Left lung (tissue), 10 donors: ENCODE data around the gene ZCCHC24. TPM values are rescaled to one million over a fixed set of nuclear protein-coding genes. Genes with fewer than 3 reads are reported as not detected.
A peak's percentile ranks its signal among the peaks of the same experiment; 100 is the strongest.

Experiments
- ATAC-seq: fragments of 200-7000 bp; cut with Tn5 transposase; one replicate; pipeline ENCODE4 v1.9.1; 2020; ENCODE audit warnings: moderate library complexity
- DNase-seq, 4 donors: peaks; one replicate each; pipeline ENCODE4 v3.0.0-alpha.2; 2013 to 2020
- H3K27ac ChIP-seq, 2 donors: fragments of 200-600 bp; sonication (generic) in 1 of 2; one replicate each; pipeline versions ENCODE4 v1.5.0 to v1.8.0; 2020 to 2021
- H3K27me3 ChIP-seq, 2 donors: fragments of 200-600 bp; sonication (generic) in 1 of 2; one replicate each; pipeline versions ENCODE4 v1.5.0 to v1.8.0; 2020 to 2021
- H3K36me3 ChIP-seq, 2 donors: fragments of 200-600 bp; sonication (generic) in 1 of 2; one replicate each; pipeline versions ENCODE4 v1.5.0 to v1.8.0; 2020 to 2021
- H3K4me1 ChIP-seq, 2 donors: fragments of 200-600 bp; one replicate each; pipeline ENCODE4 v1.8.0; 2021
- H3K4me3 ChIP-seq, 2 donors: fragments of 200-600 bp; sonication (generic) in 1 of 2; one replicate each; pipeline versions ENCODE4 v1.5.0 to v1.8.0; 2020 to 2021; ENCODE audit warnings: mild to moderate bottlenecking in 1 of 2
- H3K9me3 ChIP-seq, 2 donors: fragments of 200-600 bp; sonication (generic) in 1 of 2; one replicate each; pipeline versions ENCODE4 v1.5.0 to v1.8.0; 2020 to 2021
- intact Hi-C, 2 donors: fragments of 100-400 bp; cut with DNase I; formaldehyde crosslinking; loops; one replicate each; pipeline versions ENCODE4 v1.11.2 to v1.14.2; 2022
- polyA plus RNA-seq, 6 donors: library from polyadenylated mRNA; unstranded; fragments of 120-200 nt; gene quantifications; one replicate each; pipeline ENCODE4 v1.2.1, GENCODE V29; 2013; ENCODE audit not compliant: insufficient read length in 6 of 6
- total RNA-seq, 2 donors: library from RNA; stranded (reverse); fragmentation: NEBNext Ultra II Directional; extraction: Animal tissue kit (Norgen Biotek cat#: 25700); gene quantifications; one replicate each; pipeline ENCODE4 v1.2.1, GENCODE V29; 2021
- TF ChIP-seq, protein P1 (sequence below), 2 donors: fragments of 200-600 bp; sonication (generic) in 1 of 2; IDR thresholded peaks; one replicate each; pipeline versions ENCODE4 v1.5.0 to v1.8.0; 2021; ENCODE audit warnings: antibody characterized with exemption in 2 of 2
- donor health status: DM: no; HTN: yes; CAD: no.
- donor health status: DM: no; HTN: no; CAD: no.

Gene ZCCHC24
- total and polyA plus RNA-seq, 8 donors: 28.9 to 48.3 (median 37.1) TPM

DNA sequence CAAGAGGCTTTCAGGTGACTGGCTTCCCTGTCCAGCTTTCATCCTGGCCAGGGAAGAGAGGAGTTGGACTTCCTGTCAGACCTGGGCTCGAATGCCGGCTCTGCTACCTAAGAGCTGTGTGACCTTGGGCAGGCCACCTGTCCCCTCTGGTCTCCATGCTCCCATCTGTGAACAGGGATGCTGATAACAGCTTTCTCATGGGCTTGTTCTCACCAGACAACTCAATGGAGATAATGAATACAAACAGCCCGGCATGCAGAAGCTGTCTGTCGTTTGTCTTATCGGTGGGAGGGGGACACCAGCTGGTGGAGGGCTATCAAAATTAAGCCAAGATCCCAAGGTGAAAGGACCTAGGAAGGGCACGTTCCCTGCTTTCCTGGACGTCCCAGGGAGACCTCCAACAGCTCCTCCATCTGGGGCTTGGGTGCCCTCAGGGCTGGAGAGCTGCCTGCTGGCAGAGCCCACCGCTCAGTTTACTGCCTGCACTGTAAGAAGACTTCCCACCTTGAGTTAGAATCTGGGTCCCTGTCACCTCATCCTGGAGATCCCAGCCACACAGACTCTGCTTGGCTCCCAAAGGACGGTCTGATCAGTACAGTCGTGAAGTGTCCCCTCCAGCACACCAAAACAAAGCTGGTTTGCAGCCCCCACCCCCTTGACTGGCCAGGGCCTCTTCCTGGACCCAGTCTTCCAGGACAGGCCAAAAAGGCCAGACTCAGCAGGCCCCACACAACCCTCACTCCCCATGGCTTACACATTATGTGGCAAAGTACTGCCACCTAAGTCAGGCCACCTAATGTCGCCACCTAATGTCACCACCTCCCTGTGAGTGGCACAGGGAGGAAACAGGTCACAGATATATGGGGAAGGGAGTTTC is 57.2 kb downstream of the ZCCHC24 start:
- TF ChIP-seq, protein P1, sequence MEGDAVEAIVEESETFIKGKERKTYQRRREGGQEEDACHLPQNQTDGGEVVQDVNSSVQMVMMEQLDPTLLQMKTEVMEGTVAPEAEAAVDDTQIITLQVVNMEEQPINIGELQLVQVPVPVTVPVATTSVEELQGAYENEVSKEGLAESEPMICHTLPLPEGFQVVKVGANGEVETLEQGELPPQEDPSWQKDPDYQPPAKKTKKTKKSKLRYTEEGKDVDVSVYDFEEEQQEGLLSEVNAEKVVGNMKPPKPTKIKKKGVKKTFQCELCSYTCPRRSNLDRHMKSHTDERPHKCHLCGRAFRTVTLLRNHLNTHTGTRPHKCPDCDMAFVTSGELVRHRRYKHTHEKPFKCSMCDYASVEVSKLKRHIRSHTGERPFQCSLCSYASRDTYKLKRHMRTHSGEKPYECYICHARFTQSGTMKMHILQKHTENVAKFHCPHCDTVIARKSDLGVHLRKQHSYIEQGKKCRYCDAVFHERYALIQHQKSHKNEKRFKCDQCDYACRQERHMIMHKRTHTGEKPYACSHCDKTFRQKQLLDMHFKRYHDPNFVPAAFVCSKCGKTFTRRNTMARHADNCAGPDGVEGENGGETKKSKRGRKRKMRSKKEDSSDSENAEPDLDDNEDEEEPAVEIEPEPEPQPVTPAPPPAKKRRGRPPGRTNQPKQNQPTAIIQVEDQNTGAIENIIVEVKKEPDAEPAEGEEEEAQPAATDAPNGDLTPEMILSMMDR (IDR thresholded peaks at IDR 0.05): no peak
- H3K4me1 ChIP-seq: peaks cover 0 to 3% of the 10 kb centered on the region in 2 donors
- no peaks in the 10 kb centered on the region for H3K27me3 ChIP-seq
- H3K4me3 ChIP-seq: no peak overlapping the region
- DNase-seq (peak in 1 of 4 donors; percentile 51), ATAC-seq (no peak)
- no peak overlapping the region for H3K27ac ChIP-seq
- intact Hi-C loops: no loop called here
- no peaks in the 10 kb centered on the region for H3K9me3 ChIP-seq
- H3K36me3 ChIP-seq: peaks cover 0 to 26% of the 10 kb centered on the region in 2 donors

DNA sequence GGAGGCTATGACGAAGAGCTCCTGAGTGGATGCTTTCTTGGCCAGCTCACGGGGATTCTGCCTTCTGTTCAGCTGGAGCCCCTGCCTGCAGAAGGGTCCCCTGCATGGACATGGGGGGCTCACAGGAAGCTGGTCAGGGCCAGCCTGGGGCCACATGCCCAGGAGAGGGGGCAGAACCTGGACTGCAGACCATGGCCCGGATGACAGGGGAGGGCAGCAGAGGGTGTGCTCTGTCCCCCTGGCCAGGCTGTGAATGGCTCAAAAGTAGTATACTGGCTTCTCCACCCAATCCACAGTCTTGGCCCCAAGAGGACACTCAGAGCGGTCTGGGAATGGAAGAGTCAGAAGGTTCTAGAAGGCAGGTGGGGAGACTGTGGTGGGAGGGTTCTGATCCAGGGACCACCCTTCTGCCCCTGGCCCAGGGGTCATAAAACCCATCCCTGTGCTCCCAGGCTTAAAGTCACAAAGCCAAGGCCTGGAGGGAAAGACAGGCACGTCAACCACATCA is 57.9 kb downstream of the ZCCHC24 start:
- Histone ChIP-seq H3K4me1 (peaks cover 0 to 3% of the 10 kb centered on the region in 2 donors), H3K9me3 (no peaks in the 10 kb centered on the region), H3K27ac (no peak overlapping the region), H3K4me3 (no peak overlapping the region), H3K36me3 (peaks cover 0 to 26% of the 10 kb centered on the region in 2 donors), H3K27me3 (no peaks in the 10 kb centered on the region)
- ATAC-seq: no peak
- peak in 1 of 4 donors; percentile 43 for DNase-seq
- intact Hi-C loops: no loop called here
- TF ChIP-seq, protein P1 (IDR thresholded peaks at IDR 0.05): no peak

DNA sequence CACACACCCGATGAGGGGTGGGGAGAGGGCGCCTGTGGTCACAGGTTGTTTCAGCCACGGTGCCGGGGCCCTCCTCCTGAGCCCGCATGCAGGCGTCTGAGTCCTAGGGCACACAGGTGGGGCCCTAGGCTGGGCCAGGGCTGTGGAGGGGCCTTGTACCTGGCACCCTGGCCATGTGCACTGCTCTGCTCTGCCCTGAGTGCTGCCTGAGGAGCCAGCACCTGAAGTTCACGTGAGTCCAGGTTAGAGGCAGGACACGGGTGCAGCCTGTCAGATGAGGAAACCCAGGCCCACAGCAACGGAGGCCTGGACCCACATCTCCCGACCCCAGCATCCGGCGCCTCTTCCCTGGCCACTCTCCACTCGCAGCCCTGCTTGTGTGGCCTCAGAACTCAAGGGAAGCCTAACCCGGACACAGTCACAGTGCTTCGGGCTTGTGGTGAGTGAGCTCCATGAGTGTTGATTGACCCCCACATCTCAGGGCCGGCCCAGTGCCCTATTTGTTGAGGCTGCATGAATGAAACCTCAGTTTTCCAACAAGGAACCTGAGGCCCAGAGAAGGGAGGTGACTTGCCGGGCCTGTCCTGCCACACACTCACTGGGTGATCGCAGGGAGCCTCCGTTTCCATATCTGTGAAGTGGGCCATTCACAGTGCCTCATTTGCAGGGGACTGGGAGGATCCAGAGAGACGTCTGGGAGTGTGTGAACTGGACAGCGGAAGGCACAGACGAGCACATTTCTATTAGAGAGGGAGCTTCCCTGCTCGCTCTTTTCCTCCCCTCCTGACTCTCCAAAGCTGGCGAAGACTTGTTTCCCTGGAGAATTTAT is 58.6 kb downstream of the ZCCHC24 start:
- TF ChIP-seq, protein P1 (IDR thresholded peaks at IDR 0.05): no peak
- Histone ChIP-seq H3K27ac (no peak overlapping the region), H3K9me3 (no peaks in the 10 kb centered on the region), H3K27me3 (no peaks in the 10 kb centered on the region), H3K4me3 (no peak overlapping the region), H3K4me1 (peaks cover 0 to 3% of the 10 kb centered on the region in 2 donors), H3K36me3 (peaks cover 0 to 26% of the 10 kb centered on the region in 2 donors)
- ATAC-seq (no peak), DNase-seq (peak in 1 of 4 donors; percentile 74)
- intact Hi-C loops: no loop called here

DNA sequence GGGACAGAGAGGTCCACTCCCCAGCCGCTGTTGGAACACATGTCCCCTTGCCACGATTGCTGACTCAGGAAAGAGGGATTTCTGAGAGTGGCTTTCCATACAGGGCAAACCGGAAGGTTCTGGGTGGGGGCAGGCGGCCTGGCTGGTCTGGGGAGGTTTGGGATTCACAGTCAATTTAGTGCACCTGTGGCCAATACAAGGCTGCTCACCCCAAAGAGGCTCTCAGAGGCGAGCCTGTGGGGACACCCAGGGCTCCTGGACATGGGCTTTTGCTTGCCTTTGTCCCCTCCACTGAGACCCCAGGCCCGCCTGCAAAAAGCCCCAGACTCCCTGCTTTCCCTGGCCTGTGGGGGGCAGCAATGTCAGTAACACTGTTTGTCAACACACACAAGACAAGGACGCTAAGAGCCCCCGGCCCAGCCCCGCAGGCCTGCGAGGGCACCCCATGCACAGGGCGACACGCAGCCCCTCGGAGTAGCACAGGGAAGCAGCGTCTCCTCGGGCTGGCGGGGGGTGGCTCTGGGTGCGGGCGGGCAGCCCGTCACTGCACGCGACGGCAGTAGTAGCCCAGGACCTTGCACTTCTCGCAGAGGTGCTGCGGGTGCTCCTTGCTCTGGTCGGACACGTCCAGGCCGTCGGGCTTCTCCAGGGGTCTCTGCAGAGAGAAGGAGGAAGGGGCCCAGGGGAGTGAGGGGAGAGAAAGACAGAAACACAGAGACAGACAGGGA is 59.5 kb downstream of the ZCCHC24 start:
- peak in 1 of 4 donors; percentile 67 for DNase-seq
- Histone ChIP-seq H3K36me3 (peaks cover 0 to 26% of the 10 kb centered on the region in 2 donors), H3K9me3 (no peaks in the 10 kb centered on the region), H3K27ac (no peak overlapping the region), H3K4me1 (peaks cover 0 to 5% of the 10 kb centered on the region in 2 donors), H3K4me3 (no peak overlapping the region), H3K27me3 (no peaks in the 10 kb centered on the region)
- TF ChIP-seq, protein P1 (IDR thresholded peaks at IDR 0.05): no peak
- intact Hi-C loops: no loop called here
- ATAC-seq: no peak
